T-helper 1 cell treated with Interleukin-12 subunit alpha and Interleukin-12 subunit beta and Interleukin-4 antibody, amounts not matched to agents 30 ng/mL and 1 ng/mL, for 36 hours (primary cell): ENCODE measurements around the gene CFB. TPM values are rescaled to one million over a fixed set of nuclear protein-coding genes. Genes with fewer than 3 reads are reported as not detected.
"Not testable (repeated sequence)": the region's sequence is repeated elsewhere in the genome, so short reads cannot be mapped to it uniquely, and the experiment has no call there.

Experiments used
- intact Hi-C: fragments of 100-400 bp; cut with micrococcal nuclease; formaldehyde crosslinking; loops from one replicate; pipeline ENCODE4 v1.15.1; 2024
- total RNA-seq: library from RNA; stranded (reverse); gene quantifications from 2 replicates; pipeline ENCODE4 v1.2.3, GENCODE V29; 2022

The CFB gene
- total RNA-seq, 1 donor from 2014 or later: 0.59 TPM

GRCh38 chr6:31969712-31970603 lies 24.1 kb downstream of the CFB start:
- intact Hi-C loops: loop anchor here (10.0 kb wide), 5 partner anchors 815 to 1445 kb away; partner anchors contain the start of genes CCHCR1, CUTA, HLA-DPA1 and HLA-DPB1

DNA sequence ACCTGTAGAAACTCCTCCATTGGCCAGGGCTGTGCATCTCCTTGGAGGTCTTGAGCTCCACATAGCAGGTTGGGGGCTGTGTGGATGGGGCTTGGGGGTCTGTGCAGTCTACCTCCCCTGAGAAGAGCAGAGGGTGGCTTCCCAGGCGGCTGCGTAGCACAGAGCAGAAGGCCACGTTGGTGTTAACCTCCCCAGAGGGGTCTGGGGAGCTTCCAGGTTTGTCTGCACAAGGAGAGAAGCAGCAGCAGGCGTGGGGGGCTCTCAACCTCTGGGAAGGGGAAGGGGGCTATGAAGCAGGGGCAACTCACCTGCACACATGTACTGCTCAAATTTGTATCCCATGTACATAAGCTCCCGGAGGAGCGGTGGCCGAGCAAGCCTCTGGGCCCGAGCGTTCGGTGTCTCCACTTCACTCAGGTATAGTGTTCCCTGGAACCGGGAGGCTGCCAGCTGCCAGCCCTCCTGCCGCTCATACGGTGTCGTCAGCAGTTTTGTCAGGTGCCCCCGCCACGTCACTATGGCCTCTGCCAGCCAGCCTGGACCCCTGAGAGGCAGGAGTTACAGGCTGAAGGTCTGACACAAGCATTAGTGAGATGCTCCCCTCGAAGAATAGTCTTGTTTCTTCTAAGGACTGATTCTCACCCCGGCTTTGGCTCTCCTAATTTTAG lies 24.8 kb downstream of the CFB start:
- intact Hi-C loops: loop anchor here (10.0 kb wide), 5 partner anchors 816 to 1444 kb away; partner anchors contain the start of genes CCHCR1, CUTA, HLA-DPA1 and HLA-DPB1

GRCh38 chr6:31971279-31971992 lies 25.5 kb downstream of the CFB start:
- intact Hi-C loops: loop anchor here (10.0 kb wide), 5 partner anchors 817 to 1443 kb away; partner anchors contain the start of genes CCHCR1, CUTA, HLA-DPA1 and HLA-DPB1

DNA sequence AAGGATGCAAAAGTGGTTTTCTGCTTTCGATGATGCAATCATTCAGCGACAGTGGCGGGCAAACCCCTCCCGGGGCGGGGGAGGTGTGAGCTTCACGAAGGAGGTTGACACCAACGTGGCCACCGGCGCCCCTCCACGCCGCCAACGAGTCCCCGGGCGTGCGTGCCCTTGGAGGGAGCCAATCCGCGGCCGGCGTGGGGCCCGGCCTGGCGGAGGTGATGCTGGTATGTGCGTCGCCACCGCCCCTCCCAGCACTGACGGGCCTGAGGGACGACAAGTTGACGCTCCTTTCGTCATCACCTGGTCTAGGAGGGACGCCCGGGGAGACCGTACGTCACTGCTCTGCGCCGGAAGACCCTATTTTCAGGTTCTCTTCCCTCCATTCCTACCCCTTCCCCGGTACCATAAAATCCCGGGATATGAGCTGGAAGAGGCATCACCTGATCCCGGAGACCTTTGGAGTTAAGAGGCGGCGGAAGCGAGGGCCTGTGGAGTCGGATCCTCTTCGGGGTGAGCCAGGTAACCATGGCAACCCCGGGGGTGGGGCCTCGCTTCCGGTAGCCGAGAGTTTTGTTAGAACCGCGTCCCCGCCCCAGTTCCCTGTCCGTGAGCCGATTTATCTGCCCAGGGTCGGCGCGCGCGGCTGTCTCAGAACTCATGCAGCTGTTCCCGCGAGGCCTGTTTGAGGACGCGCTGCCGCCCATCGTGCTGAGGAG lies 26.3 kb downstream of the CFB start, which contains the start of gene DXO:
Gene DXO, minus strand, starts transcription at position 146 of the 716 bp plus-strand sequence. CDS start 463 bp downstream, outside the sequence.
- intact Hi-C loops: loop anchor here (1.0 to 10.0 kb wide), 9 partner anchors 13 to 1443 kb away; partner anchors contain the start of genes ATF6B, CCHCR1, CUTA and HLA-DPA1

DNA sequence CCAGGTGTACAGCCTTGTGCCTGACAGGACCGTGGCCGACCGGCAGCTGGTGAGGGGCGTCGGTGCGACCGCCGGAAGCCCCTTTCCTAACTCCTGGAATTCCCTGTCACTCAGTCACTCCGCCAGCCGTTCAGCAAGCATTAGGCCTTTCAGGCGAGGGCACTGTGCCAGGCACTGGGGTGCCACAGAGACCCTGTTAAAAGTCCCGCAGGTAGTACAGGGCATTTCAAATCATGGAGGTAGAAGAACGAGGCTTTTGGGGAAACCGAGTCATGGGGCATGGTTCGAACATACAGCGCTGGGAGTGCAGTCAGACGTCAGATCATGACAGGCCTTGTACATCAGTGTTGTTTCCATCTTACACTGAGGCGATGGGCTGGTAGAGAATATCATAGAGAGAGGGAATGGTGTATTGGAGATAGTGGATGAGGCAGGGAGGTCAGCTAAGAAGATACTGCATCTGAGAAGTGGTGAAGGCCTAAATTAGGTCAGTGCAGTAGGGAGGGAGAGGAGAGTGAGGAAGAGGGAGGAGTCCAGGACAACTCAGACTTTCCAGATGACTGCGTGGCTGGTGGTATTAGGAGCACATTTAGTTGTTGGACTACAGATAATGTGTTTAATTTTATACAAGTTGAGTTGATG lies 26.9 kb downstream of the CFB start:
- intact Hi-C loops: loop anchor here (1.0 to 10.0 kb wide), 9 partner anchors 14 to 1442 kb away; partner anchors contain the start of genes ATF6B, CCHCR1, CUTA and HLA-DPA1

GRCh38 chr6:31976065-31976464 lies 30.2 kb downstream of the CFB start:
- intact Hi-C loops: loop anchor here (10.0 kb wide), 5 partner anchors 821 to 1439 kb away; partner anchors contain the start of genes CCHCR1, CUTA, HLA-DPA1 and HLA-DPB1

DNA sequence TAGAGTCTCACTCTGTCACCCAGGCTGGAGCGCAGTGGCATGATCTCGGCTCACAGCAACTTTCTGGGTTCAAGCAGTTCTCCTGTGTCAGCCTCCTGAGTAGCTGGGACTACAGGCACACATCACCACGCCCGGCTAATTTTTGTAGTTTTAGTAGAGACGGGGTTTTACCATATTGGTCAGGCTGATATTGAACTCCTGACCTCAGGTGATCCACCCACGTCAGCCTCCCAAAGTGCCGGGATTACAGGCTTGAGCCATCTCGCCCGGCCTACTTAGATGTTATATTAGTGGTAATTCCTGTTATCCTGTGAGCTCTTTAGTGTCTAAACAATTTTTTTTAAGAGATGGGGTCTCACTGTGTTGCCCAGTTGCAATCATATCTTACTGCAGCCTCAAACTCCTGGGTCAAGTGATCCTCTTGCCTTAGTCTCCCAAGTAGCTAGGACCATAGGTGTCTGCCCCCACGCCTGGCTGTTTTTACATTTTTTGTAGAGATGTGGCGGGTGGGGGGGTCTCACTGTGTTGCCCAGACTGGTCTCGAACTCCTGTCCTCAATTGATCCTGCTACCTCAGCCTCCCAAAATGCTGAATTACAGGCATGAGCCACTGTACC lies 32.0 kb downstream of the CFB start:
- intact Hi-C loops: loop anchor here (10.0 kb wide), 5 partner anchors 823 to 1437 kb away; partner anchors contain the start of genes CCHCR1, CUTA, HLA-DPA1 and HLA-DPB1

DNA sequence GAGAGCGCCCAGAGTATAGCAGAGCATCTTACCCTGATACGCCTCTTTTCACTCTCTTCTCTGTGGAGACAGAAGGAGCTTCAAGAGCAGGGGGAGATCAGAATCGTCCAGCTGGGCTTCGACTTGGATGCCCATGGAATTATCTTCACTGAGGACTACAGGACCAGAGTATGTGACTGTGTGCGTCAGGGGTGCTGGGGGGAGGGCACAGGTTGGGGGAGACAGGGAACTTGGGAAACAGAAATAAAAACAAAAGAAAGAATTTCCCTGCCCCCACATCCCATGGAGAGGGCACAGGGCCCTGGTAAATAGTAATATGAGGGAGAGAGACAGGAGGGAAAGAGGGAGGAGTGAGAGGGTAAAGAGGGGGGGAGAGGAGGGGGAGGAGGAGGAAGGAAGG lies 32.9 kb downstream of the CFB start:
- intact Hi-C loops: loop anchor here (10.0 kb wide), 5 partner anchors 824 to 1436 kb away; partner anchors contain the start of genes CCHCR1, CUTA, HLA-DPA1 and HLA-DPB1

DNA sequence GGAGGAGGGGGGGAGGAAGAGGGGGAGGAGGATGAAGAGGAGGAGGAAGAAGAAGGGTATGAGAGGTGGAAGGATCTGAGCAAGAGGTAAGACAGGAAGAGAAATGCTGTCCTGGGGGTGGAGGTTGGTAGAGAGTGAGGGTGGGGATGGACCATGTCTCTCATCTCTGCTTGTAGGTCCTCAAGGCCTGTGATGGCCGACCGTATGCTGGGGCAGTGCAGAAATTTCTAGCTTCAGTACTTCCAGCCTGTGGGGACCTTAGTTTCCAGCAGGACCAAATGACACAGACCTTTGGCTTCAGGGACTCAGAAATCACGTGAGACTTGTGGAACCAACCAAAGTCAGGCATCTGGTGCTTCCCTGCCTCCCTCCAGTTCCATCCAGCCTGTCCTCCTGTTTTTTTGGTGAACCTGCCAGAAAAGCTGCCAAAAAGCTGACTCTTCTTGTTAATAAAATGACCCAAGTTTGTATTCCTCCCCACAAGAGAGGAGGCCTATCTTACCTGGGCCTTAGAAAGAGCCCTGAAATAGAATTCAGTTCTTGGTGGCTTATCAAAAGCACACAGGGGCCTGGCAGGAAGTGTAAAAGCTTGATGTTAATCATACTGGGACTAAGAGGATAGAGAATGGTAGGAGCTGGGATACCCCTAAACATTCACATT lies 33.5 kb downstream of the CFB start:
- intact Hi-C loops: loop anchor here (10.0 kb wide), 5 partner anchors 825 to 1435 kb away; partner anchors contain the start of genes CCHCR1, CUTA, HLA-DPA1 and HLA-DPB1

GRCh38 chr6:31980195-31980876 lies 34.4 kb downstream of the CFB start:
- intact Hi-C loops: not testable (repeated sequence)

GRCh38 chr6:31980998-31981397 lies 35.1 kb downstream of the CFB start:
- intact Hi-C loops: not testable (repeated sequence)

DNA sequence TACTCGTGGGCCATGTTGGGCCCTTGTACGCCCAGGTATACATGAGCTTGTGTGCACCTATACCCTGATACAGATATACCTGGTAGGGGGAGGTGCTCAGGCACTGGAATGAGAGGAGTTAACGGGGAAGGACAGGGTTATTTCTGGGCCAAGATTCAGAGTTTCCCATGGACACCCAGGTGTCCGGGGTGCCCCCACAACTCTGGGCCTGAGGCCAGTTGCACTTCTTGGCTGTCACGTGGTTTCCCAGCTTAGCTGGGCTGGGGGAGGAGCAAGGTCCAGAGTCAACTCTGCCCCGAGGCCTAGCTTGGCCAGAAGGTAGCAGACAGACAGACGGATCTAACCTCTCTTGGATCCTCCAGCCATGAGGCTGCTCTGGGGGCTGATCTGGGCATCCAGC lies 35.8 kb downstream of the CFB start, which contains the start of gene C4A:
Gene C4A, plus strand, starts transcription at position 314 of the 400 bp plus-strand sequence. Its CDS starts 51 bp downstream, at position 365.
- intact Hi-C loops: not testable (repeated sequence)

- intact Hi-C loops: not testable (repeated sequence)
Measured at GRCh38 chr6:31989363-31989762, 43.5 kb downstream of the CFB start.

- intact Hi-C loops: not testable (repeated sequence)
Measured at GRCh38 chr6:31994421-31994820, 48.5 kb downstream of the CFB start.

- intact Hi-C loops: not testable (repeated sequence)
Measured at GRCh38 chr6:31996385-31996784, 50.5 kb downstream of the CFB start.
